ENCODE data around the gene ADAMTS17.

- no peak for TF ChIP-seq POLR2A (IDR thresholded peaks at IDR 0.05; ENCODE audit: extremely low read depth, insufficient read length)
- TF ChIP-seq CTCF (IDR thresholded peaks at IDR 0.05; ENCODE audit: low read depth, low read length) = no peak
Measured at GRCh38 chr15:100032358-100033085, 309.3 kb downstream of the ADAMTS17 start.
